EL (cell line): ENCODE measurements around the gene DLK1.
A peak's percentile ranks its signal among the peaks of the same experiment; 100 is the strongest.

ENCODE experiments used
- DNase-seq: peaks from one replicate; pipeline ENCODE4 v3.0.0-alpha.2; 2016

Gene DLK1

GRCh38 chr14:100735271-100735670 lies 8.6 kb downstream of the DLK1 start:
- DNase-seq = no peak

- no peak for DNase-seq
These were observed 9.8 kb downstream of the DLK1 start for GRCh38 chr14:100736269-100737180.

- DNase-seq = no peak
These were observed 10.8 kb downstream of the DLK1 start for GRCh38 chr14:100737526-100737925.

- DNase-seq = no peak
These were observed 11.6 kb downstream of the DLK1 start for GRCh38 chr14:100738269-100738691.

GRCh38 chr14:100738704-100739131 lies 12.0 kb downstream of the DLK1 start:
- no peak for DNase-seq

GRCh38 chr14:100739306-100739705 lies 12.6 kb downstream of the DLK1 start:
- no peak for DNase-seq

- no peak for DNase-seq
These were observed 13.6 kb downstream of the DLK1 start for GRCh38 chr14:100740196-100740825.

- no peak for DNase-seq
These were observed 14.2 kb downstream of the DLK1 start for GRCh38 chr14:100740929-100741328.

GRCh38 chr14:100741966-100742365 lies 15.3 kb downstream of the DLK1 start:
- DNase-seq = no peak

GRCh38 chr14:100746326-100746725 lies 19.6 kb downstream of the DLK1 start:
- no peak for DNase-seq

- peak; percentile 88 for DNase-seq
These were observed 20.4 kb downstream of the DLK1 start for GRCh38 chr14:100747021-100747586.

- no peak for DNase-seq
These were observed 21.0 kb downstream of the DLK1 start for GRCh38 chr14:100747736-100748135.

- DNase-seq = no peak
These were observed 21.7 kb downstream of the DLK1 start for GRCh38 chr14:100748403-100748802.

- DNase-seq = no peak
These were observed 22.3 kb downstream of the DLK1 start for GRCh38 chr14:100748944-100749343.

GRCh38 chr14:100749967-100750597 lies 23.4 kb downstream of the DLK1 start:
- no peak for DNase-seq

GRCh38 chr14:100750762-100751699 lies 24.3 kb downstream of the DLK1 start:
- no peak for DNase-seq

GRCh38 chr14:100754020-100754419 lies 27.3 kb downstream of the DLK1 start:
- no peak for DNase-seq

GRCh38 chr14:100755649-100756048 lies 29.0 kb downstream of the DLK1 start:
- no peak for DNase-seq

GRCh38 chr14:100761481-100761880 lies 34.8 kb downstream of the DLK1 start:
- peak; percentile 85 for DNase-seq

GRCh38 chr14:100762089-100762515 lies 35.4 kb downstream of the DLK1 start:
- peak; percentile 58 for DNase-seq

GRCh38 chr14:100762901-100763300 lies 36.2 kb downstream of the DLK1 start:
- peak; percentile 7 for DNase-seq

GRCh38 chr14:100764471-100765115 lies 37.9 kb downstream of the DLK1 start:
- no peak for DNase-seq
